GM12801 (cell line): ENCODE data around the gene STX18.

Experiments used
- CTCF ChIP-seq: IDR thresholded peaks from one replicate; pipeline ENCODE4 v1.5.1; 2011; ENCODE audit warnings: control low read depth; ENCODE audit not compliant: insufficient read length; ENCODE audit errors: extremely low read depth

The STX18 gene

DNA sequence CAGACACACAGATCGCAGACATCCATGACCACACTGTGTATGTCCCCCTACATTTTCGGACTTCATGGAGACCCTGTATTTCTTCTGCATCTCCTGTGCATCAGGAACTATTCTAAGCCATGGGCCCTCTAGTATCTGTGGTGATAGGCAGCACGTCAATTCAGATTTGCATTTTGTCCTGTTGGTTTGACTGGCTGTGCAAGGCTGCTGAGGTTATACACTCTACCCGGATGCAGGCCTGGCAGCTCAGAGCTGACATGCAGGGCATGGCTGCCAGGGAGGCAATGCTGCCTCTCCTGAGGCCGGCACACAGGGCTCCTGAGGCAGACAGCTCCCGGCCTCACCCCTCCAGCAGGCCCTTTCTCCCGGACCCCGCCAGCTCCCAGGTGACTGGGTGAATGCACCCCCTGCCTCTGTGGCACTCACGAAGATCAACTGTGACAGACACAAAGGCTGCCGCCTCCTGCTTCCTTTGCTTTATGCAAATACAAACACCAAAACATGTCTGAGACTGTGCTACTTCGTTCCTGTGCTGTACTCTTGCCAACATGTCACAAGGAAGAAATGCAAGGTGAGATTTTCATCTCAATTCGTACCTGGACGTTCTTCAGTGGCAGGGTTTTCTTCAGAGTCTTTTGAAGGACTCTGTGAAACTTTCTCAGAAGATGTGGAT is 103.9 kb downstream of the STX18 start:
- no peak for TF ChIP-seq CTCF

DNA sequence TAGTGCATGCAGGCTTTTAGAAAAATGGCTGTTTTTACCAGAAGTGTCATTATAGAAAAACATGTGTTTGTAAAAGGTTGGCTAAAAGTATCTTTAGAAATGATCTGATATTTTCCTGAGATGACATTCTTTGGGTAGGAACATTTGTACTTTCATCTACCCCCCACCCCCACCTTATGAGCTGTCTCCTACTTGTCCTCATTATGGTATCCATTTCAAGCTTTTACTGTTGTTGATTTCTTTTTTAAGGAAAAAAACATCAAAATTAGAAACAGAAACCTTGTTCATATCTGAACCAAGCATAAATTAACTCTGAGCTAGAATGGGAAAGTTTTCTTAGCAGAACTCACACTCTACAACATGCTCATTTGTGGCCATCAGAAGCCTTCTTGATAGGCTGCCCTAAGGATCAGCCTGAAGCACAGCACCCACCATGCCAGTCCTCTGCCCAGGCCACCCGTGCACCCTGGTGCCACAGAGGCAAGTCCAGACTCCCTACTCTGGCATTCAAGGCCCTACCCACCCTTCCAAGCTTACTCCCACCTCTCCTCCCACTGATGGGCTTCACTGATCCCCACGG is 105.5 kb downstream of the STX18 start:
- TF ChIP-seq CTCF: no peak

- TF ChIP-seq CTCF: no peak
Measured at GRCh38 chr4:4433941-4434340, 107.9 kb downstream of the STX18 start.

DNA sequence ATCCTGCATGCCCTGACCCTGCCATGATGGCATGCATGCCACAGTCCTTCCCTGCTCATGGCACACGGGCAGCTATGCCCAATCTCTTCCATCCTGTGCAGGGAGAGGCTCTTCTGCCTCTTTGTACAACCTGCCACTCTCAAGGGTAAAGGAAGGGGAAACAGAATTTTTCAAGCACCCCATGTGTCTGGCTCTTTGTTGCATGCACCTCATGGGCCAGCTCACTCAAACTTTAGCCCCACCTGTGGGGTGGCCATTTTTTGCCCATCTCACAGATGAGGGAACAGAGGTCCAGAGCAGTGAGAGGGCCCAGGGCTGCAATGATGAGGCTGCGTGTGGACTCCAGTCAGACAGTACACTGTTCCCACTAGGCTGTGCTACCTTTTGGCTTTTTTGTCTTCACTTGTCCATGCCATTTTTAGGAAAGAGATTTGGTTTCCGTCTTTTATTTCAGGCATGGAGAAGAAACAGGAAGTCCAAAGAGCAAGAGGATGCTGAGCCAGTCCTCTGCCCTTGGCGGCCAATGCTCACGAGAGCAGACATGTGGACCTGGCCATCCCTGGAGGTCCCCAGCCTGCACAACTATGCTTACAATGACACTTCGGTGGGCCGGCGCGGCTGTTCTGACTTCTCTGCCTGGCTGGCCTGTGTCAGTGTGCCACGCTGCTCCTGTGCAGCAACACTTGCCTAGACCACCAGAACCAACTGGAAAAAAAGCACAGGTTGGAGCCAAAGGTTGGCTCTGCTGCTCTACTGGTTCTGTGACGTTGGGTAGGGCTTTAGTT is 109.3 kb downstream of the STX18 start:
- no peak for TF ChIP-seq CTCF

DNA sequence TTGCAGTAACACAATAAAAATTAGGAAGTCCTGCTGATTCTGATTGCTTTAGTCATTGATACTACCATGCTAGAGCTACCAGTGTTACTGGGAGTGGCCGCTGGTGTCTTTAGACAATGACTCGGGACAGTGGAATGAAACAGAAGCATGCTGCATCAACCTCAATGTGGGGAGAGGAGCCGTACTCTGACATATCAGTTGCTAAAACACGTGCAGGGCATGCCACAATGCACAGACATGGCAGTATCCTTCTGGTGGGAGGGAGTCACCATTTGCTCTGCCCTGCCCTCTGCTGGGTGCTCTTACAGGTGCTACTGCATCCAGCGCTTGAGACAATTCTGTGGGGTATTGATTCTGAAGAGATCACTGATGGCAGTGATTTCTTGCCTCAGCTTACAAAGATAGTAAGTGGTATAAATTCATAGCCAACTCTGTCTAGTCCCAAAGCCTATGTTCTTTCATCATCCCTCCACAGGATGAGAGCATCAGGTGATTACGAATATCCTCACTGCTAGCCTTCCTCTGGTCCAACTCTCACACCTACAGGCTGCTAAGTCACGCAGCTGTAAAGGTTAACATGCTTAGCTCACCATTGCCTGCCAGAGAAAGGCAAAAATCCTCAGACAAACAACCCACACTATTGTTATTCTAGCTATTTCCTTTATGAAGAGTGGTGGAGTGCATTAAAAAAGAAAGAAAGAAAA is 111.2 kb downstream of the STX18 start:
- TF ChIP-seq CTCF: peak; percentile 41

GRCh38 chr4:4428966-4429875 is 112.6 kb downstream of the STX18 start:
- TF ChIP-seq CTCF: no peak
